D721Med (cell line): Measurements from ENCODE around the gene ERCC8.
"Not testable (repeated sequence)": the region's sequence is repeated elsewhere in the genome, so short reads cannot be mapped to it uniquely, and the experiment has no call there.

Experiments used
- DNase-seq: peaks from one replicate; pipeline ENCODE4 v3.0.0; 2011; ENCODE audit warnings: low spot score; ENCODE audit not compliant: insufficient read length
- FAIRE-seq: peaks from 2 replicates; lab custom pipeline; 2011; peaks lifted over from hg19 to GRCh38; lab: Jason Lieb, UNC
- CTCF ChIP-seq: IDR thresholded peaks from 2 replicates; pipeline ENCODE4 v1.5.1; 2012; ENCODE audit warnings: mild to moderate bottlenecking, control low read depth; ENCODE audit not compliant: insufficient read depth; ENCODE audit errors: missing control alignments

ERCC8 gene

GRCh38 chr5:60887746-60888145, 57.1 kb downstream of the ERCC8 start:
- FAIRE-seq (no peak), DNase-seq (no peak)
- TF ChIP-seq CTCF: no peak

- TF ChIP-seq CTCF: no peak
- FAIRE-seq: no peak
- DNase-seq: no peak
These were observed 57.8 kb downstream of the ERCC8 start for GRCh38 chr5:60887096-60887495.

DNA sequence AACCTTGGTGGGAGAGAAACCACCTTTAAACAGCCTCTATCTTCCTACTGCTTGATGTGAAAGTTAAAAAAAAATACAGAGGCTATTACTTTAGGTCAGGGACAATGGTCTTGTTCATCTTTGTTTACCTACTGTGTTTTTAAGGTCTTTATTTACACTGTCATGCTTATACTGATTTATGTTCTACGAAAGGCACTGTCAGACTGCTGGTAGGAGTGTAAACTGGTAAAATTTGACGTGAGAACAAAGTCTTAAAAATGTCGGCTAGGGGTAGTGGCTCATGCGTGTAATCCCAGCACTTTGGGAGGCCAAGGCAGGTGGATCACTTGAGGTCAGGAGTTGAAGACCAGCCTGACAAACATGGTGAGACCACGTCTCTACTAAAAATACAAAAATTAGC, 58.7 kb downstream of the ERCC8 start:
- no peak for FAIRE-seq
- no peak for DNase-seq
- no peak for TF ChIP-seq CTCF

- no peak for TF ChIP-seq CTCF
- no peak for DNase-seq
- FAIRE-seq: no peak
These were observed 61.6 kb downstream of the ERCC8 start for GRCh38 chr5:60883229-60883628.

GRCh38 chr5:60872892-60873291, 72.0 kb downstream of the ERCC8 start:
- DNase-seq: no peak
- no peak for FAIRE-seq
- TF ChIP-seq CTCF: no peak

DNA sequence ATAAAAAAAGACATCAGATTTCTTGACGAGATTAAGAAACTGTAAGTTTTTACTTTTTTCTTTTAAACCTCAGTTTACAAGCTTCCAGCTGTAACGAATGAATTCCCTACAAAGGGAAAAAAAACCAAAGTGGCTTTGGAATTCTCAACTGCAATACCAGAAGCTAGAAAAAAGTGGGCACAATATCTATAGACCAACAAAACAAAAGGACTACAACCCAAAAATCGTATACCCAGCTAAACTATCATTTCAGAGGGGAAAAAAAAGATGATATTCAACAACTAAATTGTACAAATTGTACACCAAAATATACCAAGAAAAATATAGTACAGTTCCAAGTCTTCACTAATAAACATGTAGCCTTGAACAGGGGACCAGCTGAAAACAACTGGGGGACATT, 74.0 kb downstream of the ERCC8 start:
- DNase-seq (no peak), FAIRE-seq (no peak)
- no peak for TF ChIP-seq CTCF

- FAIRE-seq, DNase-seq: not testable (repeated sequence)
These were observed 84.3 kb downstream of the ERCC8 start for GRCh38 chr5:60860572-60860971.

- no peak for FAIRE-seq
These were observed 88.8 kb downstream of the ERCC8 start for GRCh38 chr5:60856066-60856465.

More at GRCh38 chr5:60856066-60856465, 88.8 kb downstream of the ERCC8 start:
- DNase-seq: no peak
- no peak for TF ChIP-seq CTCF
